HG03039 (cell line): ENCODE data around the gene PIK3CD.

Source experiments
- ATAC-seq: cut with Tn5 transposase; IDR thresholded peaks from one replicate; pipeline ENCODE4 v1.9.1; 2021; ENCODE audit warnings: mild to moderate bottlenecking, moderate library complexity; ENCODE audit not compliant: unreplicated experiment

The PIK3CD gene

GRCh38 chr1:9651565-9652378 lies at the start of gene PIK3CD:
TSS of gene PIK3CD (plus strand) at chr1:9651731. CDS start at chr1:9710456, 58,725 bp downstream.
- no peak for ATAC-seq

- no peak for ATAC-seq
Measured at GRCh38 chr1:9601942-9602793, 49.4 kb upstream of the PIK3CD start.

GRCh38 chr1:9602794-9603167 lies 48.8 kb upstream of the PIK3CD start:
- no peak for ATAC-seq

- no peak for ATAC-seq
Measured at GRCh38 chr1:9603307-9603706, 48.2 kb upstream of the PIK3CD start.

GRCh38 chr1:9603766-9604753 lies 47.5 kb upstream of the PIK3CD start:
- ATAC-seq = no peak

- no peak for ATAC-seq
Measured at GRCh38 chr1:9604836-9605235, 46.7 kb upstream of the PIK3CD start.

GRCh38 chr1:9605946-9606455 lies 45.5 kb upstream of the PIK3CD start:
- ATAC-seq = no peak

- no peak for ATAC-seq
Measured at GRCh38 chr1:9606458-9606857, 45.1 kb upstream of the PIK3CD start.

GRCh38 chr1:9606948-9607347 lies 44.6 kb upstream of the PIK3CD start:
- ATAC-seq = no peak

- no peak for ATAC-seq
Measured at GRCh38 chr1:9607352-9607751, 44.2 kb upstream of the PIK3CD start.

GRCh38 chr1:9609998-9610397 lies 41.5 kb upstream of the PIK3CD start:
- no peak for ATAC-seq

- no peak for ATAC-seq
Measured at GRCh38 chr1:9610548-9610947, 41.0 kb upstream of the PIK3CD start.

GRCh38 chr1:9611716-9612115 lies 39.8 kb upstream of the PIK3CD start:
- no peak for ATAC-seq

- no peak for ATAC-seq
Measured at GRCh38 chr1:9612162-9612845, 39.2 kb upstream of the PIK3CD start.

- no peak for ATAC-seq
Measured at GRCh38 chr1:9612871-9613624, 38.5 kb upstream of the PIK3CD start.

- no peak for ATAC-seq
Measured at GRCh38 chr1:9613625-9614299, 37.8 kb upstream of the PIK3CD start.

- ATAC-seq = no peak
Measured at GRCh38 chr1:9615316-9616063, 36.0 kb upstream of the PIK3CD start.
